T-helper 2 cell (primary cell): ENCODE data around the gene PRKCZ.
A peak's percentile ranks its signal among the peaks of the same experiment; 100 is the strongest.

Experiments
- DNase-seq, 5 experiments: peaks; one replicate each; pipeline versions ENCODE4 v3.0.0 to v3.0.0-alpha.2; 2012 to 2022

Gene PRKCZ

DNA sequence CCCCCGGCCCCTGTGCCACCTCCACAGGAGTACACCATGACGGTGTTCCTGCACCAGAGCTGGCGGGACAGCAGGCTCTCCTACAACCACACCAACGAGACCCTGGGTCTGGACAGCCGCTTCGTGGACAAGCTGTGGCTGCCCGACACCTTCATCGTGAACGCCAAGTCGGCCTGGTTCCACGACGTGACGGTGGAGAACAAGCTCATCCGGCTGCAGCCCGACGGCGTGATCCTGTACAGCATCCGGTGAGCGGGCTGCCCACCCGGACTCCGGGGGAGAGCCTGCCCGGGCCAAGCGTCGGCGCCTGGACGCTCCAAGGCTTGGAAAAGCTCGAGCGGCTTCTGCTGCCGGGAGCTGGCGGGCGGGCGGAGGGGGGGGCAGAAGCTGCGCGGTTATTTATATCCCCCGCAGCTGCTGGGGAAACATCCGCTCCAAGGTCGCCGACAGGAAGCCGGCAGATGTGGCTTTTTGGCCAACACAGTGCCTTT lies 24.7 kb upstream of the PRKCZ start:
- DNase-seq, result peak in 1 of 5 experiments; percentile 29

DNA sequence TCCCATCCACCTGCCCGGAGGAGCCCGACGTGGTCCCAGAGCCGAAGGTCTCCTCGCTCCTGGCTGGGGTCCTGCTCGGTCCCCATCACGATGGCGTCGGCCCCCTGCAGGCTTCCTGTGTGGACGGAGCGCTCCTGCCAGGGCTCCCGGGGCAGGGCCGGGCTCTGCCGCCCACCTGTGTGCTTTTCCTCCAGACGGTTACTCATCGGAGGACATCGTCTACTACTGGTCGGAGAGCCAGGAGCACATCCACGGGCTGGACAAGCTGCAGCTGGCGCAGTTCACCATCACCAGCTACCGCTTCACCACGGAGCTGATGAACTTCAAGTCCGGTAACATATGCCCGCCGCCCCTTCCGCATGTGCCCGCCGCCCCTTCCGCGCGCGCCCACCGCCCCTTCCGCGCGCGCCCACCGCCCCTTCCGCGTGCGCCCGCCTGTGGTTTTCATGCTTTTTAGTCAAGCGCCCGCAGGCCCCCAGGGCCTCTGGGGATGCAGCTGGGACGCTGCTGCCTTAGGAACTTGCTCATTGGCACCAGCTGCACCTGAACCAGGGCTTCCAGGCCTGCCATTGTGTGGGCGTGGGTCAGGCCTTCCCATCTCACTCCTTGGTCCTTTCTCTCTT lies 22.1 kb upstream of the PRKCZ start:
- DNase-seq, result no peak

DNA sequence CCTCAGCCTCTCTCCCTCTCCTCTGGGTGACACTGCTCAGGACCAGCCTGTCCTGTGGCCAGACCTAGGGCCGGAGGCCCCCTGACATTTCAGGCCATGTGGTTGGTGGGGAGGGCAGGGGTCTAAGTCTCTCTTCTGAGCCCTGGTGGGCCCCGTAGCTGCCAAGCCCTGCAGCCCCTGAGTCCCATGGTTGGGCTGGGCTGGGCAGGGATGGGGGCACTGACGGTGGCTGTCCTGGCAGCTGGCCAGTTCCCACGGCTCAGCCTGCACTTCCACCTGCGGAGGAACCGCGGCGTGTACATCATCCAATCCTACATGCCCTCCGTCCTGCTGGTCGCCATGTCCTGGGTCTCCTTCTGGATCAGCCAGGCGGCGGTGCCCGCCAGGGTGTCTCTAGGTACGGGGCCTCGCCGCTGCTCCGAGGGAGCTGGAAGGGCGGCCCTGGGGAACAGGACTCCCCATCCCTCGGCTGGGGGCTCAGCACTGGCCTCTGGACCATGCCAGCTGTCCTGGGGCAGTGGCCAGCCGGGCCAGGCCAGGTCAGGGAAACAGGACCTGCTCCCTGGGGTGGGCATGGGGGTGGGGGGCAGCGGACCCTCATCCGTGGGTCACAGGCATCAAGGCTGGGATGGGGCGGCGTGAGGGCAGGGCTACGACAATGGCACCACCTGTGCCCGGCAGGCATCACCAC lies 21.2 kb upstream of the PRKCZ start:
- DNase-seq, result no peak

DNA sequence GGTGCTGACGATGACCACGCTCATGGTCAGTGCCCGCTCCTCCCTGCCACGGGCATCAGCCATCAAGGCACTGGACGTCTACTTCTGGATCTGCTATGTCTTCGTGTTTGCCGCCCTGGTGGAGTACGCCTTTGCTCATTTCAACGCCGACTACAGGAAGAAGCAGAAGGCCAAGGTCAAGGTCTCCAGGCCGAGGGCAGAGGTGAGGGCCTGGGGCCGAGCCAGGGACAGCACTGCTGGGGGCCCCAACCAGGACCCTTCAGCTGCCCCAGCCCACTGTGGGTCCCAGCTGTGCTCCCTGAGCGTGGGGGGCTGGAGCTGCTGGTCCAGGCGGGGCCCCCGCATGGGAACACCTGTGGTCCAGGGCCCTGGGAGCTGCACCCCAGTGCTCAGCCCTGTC lies 20.6 kb upstream of the PRKCZ start:
- DNase-seq, result no peak

DNA sequence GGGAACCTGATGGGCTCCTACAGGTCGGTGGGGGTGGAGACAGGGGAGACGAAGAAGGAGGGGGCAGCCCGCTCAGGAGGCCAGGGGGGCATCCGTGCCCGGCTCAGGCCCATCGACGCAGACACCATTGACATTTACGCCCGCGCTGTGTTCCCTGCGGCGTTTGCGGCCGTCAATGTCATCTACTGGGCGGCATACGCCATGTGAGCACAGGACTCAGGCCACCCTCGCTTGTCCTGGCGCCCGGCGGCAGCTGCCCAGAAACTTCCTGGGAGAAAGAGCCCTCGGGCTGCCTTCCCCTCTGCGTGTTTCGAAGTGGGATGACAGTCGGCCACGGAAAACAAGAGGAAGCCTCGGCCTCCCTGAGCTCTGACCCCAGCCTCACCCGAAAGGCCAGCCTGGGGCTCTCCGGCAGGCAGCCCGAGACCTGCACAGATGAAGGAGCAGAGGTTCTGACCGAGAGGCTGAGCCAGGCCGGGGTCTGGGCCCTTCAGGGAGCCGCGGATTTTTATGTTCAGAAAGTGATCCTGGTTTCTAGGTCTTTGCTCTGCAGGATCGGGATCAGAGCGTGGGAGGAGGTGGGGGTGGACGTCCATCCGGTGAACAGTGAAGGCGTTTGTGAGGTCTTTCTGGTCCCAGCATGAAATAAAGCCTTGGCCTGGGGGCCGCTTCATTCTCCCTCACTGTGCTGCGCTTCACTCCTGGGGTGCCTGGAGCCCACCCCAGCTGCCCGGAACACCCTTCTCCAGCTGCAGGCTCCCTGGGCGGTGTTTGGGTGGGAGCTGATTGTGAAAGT lies 19.9 kb upstream of the PRKCZ start:
- DNase-seq, result no peak

DNA sequence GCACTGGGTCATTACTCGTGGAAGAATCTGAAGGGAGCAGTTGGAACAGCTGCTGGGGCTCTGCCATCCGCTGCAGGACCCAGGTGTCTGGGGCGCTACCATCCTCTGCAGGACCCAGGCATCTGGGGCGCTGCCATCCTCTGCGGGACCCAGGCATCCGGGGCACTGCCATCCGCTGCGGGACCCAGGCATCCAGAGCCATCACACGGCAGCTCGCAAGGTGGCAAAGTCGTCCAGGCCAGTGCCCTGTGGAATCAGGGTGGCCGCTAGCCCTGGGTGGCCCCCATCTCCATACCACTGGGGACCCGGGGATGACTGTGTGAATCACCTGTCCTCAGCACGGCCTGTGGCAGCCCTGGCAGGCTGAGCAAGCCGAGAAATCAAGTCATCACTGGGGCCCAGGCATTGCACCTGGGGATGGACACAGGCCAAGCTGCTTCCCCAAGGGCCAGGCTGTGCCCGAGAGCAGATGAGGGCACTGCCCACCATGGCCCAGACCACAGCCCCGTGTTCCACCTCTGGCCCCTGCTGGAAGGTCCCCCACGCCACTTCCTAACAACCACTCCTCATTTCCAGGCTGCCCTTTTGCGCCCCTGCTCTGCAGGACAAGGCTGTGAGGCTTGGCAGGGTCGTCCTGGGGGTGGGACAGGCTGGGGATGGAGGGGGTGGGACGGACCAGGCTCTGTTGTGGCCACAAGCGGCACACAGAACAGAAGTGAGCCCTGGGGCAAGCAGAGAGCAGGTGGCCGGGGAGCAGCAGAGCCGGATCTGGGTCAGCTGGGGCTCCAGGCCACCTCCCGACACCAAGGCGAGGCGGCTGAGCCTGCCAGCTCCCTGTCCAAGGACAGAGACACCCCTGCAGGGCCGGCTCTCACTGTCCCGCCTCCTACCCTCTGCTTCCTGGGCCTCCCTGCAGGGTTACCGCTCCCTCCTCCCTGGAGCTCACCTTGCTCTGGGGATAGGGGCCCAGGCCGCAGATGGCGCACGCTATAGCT lies 18.4 kb upstream of the PRKCZ start:
- DNase-seq, result no peak

DNA sequence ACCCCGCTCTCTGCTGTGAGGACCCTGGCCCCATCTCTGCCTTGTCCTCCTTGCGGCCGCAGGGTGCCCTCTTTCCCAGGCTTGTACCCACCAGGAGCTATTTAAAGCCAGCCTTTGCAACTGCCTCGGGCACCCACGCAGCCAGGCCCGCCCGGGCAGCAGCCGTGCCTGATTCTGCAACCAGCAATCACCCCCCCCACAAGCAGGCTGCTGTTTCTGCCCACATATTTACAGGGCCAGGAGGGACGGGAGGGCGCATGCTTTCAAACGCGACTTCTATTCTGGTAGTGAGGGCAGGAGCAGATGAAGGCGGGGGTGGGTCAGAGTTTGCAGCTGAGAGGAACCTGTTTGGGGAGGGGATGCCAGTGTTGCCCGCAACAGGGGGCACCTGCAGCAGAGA lies 17.5 kb upstream of the PRKCZ start:
- DNase-seq, result no peak

DNA sequence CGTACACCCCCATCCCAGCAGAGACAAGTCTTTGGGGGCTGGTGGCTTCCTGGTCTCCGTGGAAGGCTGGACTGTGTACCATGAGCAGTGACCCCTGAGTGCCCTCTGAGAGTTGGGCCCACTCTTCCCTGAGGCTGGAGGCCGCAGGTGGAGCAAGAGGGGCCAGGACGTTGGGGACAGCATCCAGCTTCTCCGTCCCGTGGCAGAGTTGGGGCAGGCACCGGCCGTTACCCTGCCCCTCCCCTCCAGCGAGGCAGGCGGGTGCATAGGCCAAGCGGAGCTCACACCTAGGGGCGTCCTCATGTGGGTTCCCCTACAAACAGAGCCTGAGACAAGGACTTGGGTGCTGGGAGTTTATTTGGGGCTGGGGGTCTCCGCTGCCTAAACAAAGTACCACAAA lies 17.0 kb upstream of the PRKCZ start:
- no peak for DNase-seq

DNA sequence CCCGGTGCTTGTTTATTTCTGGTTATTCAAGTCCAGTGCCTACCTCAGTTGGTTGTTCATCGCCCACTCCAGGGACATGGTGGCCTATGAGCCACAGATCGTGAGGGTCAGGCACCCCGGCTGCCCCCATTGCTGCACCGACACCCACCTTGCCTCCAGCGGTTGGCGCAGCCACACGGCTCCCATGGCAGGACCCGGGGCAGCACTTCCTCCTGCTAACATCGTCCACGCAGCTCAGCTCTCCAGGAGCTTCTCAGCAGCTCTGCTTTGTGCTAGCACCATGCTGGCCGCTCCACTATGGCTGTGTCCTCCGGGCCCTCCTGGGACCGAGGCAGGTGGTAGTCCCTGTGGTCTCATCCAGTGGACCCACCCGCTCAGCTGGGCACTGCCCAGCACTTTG lies 13.9 kb upstream of the PRKCZ start:
- DNase-seq, result no peak

DNA sequence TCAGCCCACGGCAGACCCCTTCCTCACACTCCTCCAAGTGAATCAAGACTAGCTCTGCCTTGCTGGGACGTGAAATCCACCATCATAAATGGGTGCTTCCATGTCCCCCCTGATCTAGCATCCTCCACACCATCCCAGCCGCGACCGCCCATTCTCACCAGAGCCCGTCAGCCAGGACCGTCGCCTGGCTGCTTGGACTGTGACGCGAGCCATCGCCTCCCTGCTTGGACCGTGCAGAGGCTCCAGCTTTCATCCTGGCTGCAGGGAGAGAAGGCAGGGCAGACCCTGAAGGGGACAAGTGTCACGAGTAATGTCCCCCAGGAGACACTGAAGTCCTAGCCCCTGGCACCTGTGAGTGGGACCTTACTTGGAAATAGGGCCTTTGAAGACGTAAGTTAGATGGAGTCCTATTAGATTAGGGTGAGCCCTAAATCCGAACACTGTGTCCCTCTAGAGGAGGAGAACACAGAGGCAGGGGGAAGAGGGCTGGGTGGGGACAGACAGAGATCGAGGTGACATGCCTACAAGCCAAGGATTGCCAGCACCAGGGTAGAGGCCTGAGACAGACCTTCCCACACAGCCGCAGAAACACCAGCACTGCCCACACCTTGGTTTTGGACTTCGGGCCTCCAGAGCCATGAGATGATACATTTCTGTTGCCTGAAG lies 12.8 kb upstream of the PRKCZ start:
- DNase-seq, result no peak

DNA sequence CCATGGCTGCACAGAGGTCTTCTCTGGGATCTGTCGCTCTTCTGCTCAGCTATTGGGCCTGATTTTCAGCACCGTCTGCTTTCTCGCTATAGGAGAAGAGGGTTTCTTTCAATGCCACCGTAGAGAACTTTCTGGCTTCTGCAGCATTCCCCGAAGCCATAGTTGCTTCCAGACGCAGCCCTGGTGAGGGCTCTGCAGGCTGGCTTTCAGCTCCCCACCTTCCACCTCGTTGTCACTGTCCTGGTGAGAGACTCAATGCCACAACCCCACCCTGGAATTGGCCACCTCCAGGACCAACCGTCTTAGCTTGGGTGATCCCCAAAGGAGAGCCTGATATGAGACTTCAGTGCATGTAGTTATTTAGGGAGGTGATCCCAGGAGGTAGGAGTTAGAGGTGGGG lies 12.0 kb upstream of the PRKCZ start:
- DNase-seq, result no peak

DNA sequence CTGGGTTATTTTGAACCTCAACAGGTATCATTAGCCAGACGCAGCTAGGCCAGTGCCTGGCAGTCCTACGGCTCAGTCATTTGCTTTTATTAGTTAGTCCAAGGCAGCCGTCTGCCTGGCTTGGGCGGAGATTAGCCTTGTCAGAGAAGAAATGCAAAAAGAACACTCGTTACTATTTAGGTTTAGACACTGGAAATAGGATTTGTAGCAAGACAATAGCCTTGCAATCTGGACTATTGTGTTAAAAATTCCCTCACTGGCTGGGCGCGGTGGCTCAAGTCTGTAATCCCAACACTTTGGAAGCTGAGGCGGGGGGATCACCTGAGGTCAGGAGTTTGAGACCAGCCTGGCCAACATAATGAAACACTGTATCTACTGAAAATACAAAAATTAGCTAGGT lies 11.0 kb upstream of the PRKCZ start:
- no peak for DNase-seq

DNA sequence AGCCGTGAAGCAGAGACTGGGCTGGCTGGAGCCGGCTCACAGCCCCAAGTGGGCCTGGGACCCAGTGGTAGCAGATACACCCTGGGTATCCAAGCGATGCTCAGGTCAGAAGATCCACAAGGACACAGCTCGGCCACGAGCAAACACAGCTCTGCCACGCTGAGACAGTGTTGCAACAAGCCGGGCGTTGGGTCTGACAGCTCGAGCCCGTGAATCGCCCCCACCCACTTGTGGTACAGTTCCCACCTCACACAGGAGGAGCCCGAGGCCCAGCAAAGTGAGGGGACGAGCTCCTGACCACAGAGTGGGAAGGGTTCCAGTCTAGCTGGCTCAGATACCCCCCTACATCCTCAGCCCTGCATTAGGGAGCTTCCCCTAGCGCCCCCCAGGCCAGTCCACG lies 8.9 kb upstream of the PRKCZ start:
- DNase-seq, result no peak

DNA sequence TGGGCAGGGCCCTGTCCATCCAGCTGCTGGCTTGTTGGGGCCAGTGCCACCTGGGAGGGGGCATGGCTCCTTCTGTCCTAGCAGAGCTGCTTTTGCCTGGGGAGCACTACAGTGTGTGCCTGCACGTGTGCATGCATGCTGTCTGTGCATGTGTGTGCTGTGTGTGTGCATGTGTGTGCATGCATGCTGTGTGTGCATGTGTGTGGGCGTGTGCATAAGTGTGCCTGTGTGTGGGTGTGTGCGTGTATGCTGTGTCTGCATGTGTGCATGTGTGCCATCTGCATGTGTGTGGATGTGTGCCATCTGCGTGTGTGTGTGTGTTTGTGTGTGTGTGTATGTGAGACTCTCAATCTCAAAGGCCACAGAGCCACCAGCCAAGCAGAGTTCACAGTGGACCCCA lies 8.3 kb upstream of the PRKCZ start:
- no peak for DNase-seq

DNA sequence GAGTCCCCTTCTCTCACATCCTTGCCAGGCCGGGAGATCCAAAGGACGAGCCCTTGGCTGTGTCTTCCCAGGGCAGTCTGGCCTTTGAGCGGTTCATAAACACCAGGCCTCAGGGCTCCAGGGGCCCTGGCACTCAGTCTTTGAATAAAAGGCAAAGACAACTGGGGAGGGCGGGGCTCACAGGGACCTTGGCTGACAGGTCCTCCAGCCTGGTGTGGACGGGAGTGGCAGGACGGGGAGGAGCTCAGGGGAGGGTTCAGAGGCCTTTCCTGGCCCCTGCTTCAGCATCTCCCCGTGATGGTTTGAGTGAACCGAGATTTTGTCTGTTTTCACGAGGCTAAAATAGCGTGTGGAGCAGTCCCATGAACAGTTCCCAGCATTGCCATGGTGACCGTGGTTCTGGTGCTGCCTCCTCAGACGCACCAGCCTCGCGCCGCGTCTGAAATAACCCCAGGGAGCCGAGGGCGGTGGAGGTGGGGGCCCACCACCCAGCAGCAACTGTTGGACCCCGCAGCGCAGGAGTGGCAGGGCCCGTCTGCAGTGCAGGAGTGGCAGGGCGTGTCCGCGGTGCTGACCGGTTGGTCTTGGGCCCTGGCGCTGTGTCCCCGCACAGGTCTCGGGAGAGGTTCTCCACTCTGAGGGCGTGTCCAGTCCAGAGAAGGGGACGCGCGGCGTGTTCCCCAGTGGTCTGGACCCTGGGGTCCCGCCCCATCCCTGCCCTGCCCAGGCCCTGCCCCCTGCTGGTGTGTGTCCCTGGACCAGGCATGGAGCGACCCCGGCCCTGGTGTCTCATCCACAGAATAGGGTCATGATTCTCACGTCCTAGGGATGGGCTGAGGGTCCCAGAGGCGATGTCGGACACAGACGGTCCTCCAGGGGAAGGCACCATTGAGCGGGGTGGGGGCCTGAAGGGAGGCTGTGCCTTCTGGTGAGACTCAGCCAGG lies 7.1 kb upstream of the PRKCZ start:
- DNase-seq, result no peak

DNA sequence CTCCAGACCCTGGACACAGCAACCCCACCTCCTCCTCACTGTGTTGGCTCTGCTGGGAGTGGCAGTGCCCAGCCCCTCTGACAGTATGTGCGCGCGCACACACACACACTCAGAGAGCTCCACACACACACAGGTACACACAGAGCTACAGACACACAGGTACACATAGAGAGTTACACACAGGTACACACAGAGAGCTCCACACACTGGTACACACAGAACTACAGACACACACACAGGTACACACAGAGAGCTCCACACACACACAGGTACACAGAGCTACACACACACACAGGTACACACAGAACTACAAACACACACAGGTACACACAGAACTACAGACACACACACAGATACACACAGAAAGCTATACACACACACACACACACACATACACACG lies 6.3 kb upstream of the PRKCZ start:
- DNase-seq, result no peak

DNA sequence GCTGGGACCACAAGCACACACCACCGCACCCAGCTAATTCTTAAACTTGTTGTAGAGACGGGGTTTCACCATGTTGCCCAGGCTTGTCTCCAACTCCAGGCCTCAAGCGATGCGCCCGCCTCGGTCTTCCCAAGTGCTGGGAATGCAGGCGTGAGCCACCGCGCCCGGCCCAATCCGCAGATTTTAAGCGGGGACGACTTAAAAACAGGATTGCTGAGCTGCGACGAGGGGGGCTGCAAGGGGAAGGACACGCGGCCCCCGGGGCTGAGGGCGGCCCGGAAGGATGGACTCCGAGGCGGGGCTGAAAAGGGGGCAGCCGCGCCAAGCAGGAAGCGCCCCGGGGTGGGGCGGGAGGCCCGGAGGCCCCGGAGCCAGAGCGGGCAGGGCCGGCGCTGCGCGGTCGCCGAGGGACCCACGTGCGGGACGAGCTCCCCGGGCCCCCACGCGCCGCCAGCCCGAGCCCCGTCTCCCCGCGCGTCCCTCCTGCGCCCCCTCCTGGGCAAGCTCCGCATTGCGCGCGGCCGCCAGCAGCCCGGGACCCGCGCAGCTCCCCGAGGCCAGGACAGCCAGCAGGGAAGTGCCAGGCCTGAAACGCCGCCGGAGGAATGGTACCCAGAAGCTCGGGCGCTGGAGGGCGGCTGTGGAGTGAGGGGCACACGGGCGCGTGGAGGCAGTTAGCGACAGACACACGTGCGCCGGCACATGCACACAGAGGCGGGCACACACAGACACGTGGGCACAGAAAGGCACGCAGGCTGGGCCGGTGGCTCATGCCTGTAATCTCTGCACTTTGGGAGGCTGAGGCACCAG lies 5.5 kb upstream of the PRKCZ start:
- DNase-seq, result peak; percentile 58 to 81 (median 73)

DNA sequence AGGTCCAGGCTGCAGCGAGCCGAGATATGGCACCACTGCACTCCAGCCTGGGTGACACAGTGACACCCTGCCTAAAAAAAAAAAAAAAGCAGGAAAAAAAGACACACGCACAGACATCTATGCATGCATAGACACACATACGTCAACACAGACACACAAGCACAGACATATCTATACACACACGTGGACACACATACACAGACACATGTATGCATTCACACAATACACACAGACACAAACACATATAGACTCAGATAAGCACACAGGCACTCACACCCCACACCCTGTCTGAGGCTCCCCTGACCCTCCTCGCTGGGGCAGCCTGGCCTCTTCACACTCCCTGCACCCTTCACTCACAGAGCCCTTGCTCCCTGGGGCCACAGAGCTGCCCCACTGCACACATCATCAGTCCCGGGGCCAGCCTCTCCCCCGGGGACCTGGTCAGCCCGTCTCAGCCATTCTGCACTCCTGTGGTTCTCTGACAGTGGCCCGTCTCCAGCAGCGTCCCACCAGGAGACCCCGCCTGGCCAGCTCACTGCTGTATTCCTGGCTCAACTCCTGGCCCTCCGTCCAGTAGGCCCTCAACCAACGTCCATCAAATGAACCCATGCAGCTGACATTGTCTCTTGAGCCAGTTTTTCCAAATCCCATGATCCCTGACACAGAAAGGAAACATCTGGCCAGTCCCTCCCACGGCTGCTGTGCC lies 4.6 kb upstream of the PRKCZ start:
- DNase-seq, result no peak
